ENCODE results near the gene HTT-AS.

Gene HTT-AS

GRCh38 chr4:3091464-3091863 lies 17.1 kb upstream of the HTT-AS start:
- Histone ChIP-seq H3K4me3 (ENCODE audit: low read length) (no peak overlapping the region), H3K36me3 (ENCODE audit: control insufficient read depth, insufficient read depth, low read length) (no peaks in the 10 kb centered on the region; the same call in 1 of the 2 replicates), H3K9me3 (ENCODE audit: control insufficient read depth, insufficient read depth, low read length) (no peaks in the 10 kb centered on the region), H3K4me1 (ENCODE audit: control insufficient read depth, insufficient read depth, low read length) (no peaks in the 10 kb centered on the region), H3K27me3 (ENCODE audit: control insufficient read depth, insufficient read depth, low read length) (no peaks in the 10 kb centered on the region), H3K27ac (ENCODE audit: low read length) (no peak overlapping the region)
- WGBS (ENCODE audit: insufficient coverage, insufficient read length), result no CpG with 5 or more reads among the region's 5 CpGs
- DNase-seq (ENCODE audit: low read depth, low spot score), result no peak

GRCh38 chr4:3087115-3087797 lies 12.9 kb upstream of the HTT-AS start:
- WGBS (ENCODE audit: insufficient coverage, insufficient read length), result no CpG with 5 or more reads among the region's 4 CpGs
- no peaks in the 10 kb centered on the region for H3K36me3 ChIP-seq (ENCODE audit: control insufficient read depth, insufficient read depth, low read length)
- DNase-seq (ENCODE audit: low read depth, low spot score), result no peak

GRCh38 chr4:3085948-3086670 lies 11.8 kb upstream of the HTT-AS start:
- no peaks in the 10 kb centered on the region for H3K36me3 ChIP-seq (ENCODE audit: control insufficient read depth, insufficient read depth, low read length)
- no CpG with 5 or more reads among the region's 10 CpGs for WGBS (ENCODE audit: insufficient coverage, insufficient read length)
- no peak for DNase-seq (ENCODE audit: low read depth, low spot score)
- H3K27ac ChIP-seq (ENCODE audit: low read length), result no peak overlapping the region
- no peaks in the 10 kb centered on the region for H3K4me1 ChIP-seq (ENCODE audit: control insufficient read depth, insufficient read depth, low read length)
- no peak overlapping the region for H3K4me3 ChIP-seq (ENCODE audit: low read length)
- no peaks in the 10 kb centered on the region for H3K27me3 ChIP-seq (ENCODE audit: control insufficient read depth, insufficient read depth, low read length)
- H3K9me3 ChIP-seq (ENCODE audit: control insufficient read depth, insufficient read depth, low read length), result no peaks in the 10 kb centered on the region

More at GRCh38 chr4:3087115-3087797, 12.9 kb upstream of the HTT-AS start:
- Histone ChIP-seq H3K4me3 (ENCODE audit: low read length) (no peak overlapping the region), H3K27ac (ENCODE audit: low read length) (no peak overlapping the region), H3K27me3 (ENCODE audit: control insufficient read depth, insufficient read depth, low read length) (no peaks in the 10 kb centered on the region), H3K4me1 (ENCODE audit: control insufficient read depth, insufficient read depth, low read length) (no peaks in the 10 kb centered on the region), H3K9me3 (ENCODE audit: control insufficient read depth, insufficient read depth, low read length) (no peaks in the 10 kb centered on the region)

GRCh38 chr4:3083732-3084131 lies 9.4 kb upstream of the HTT-AS start:
- Histone ChIP-seq H3K9me3 (ENCODE audit: control insufficient read depth, insufficient read depth, low read length) (no peaks in the 10 kb centered on the region), H3K36me3 (ENCODE audit: control insufficient read depth, insufficient read depth, low read length) (no peaks in the 10 kb centered on the region), H3K4me3 (ENCODE audit: low read length) (no peak overlapping the region), H3K27me3 (ENCODE audit: control insufficient read depth, insufficient read depth, low read length) (no peaks in the 10 kb centered on the region), H3K4me1 (ENCODE audit: control insufficient read depth, insufficient read depth, low read length) (no peaks in the 10 kb centered on the region), H3K27ac (ENCODE audit: low read length) (no peak overlapping the region)
- WGBS (ENCODE audit: insufficient coverage, insufficient read length), result no CpG with 5 or more reads among the region's 1 CpG
- DNase-seq (ENCODE audit: low read depth, low spot score), result no peak

GRCh38 chr4:3082925-3083515 lies 8.7 kb upstream of the HTT-AS start:
- Histone ChIP-seq H3K27me3 (ENCODE audit: control insufficient read depth, insufficient read depth, low read length) (no peaks in the 10 kb centered on the region), H3K9me3 (ENCODE audit: control insufficient read depth, insufficient read depth, low read length) (no peaks in the 10 kb centered on the region), H3K4me3 (ENCODE audit: low read length) (no peak overlapping the region), H3K27ac (ENCODE audit: low read length) (no peak overlapping the region), H3K36me3 (ENCODE audit: control insufficient read depth, insufficient read depth, low read length) (no peaks in the 10 kb centered on the region), H3K4me1 (ENCODE audit: control insufficient read depth, insufficient read depth, low read length) (no peaks in the 10 kb centered on the region)
- no peak for DNase-seq (ENCODE audit: low read depth, low spot score)
- WGBS (ENCODE audit: insufficient coverage, insufficient read length), result no CpG with 5 or more reads among the region's 6 CpGs

GRCh38 chr4:3079694-3080123 lies 5.4 kb upstream of the HTT-AS start:
- H3K27ac ChIP-seq (ENCODE audit: low read length), result no peak overlapping the region
- H3K4me3 ChIP-seq (ENCODE audit: low read length), result no peak overlapping the region
- no peaks in the 10 kb centered on the region for H3K9me3 ChIP-seq (ENCODE audit: control insufficient read depth, insufficient read depth, low read length)
- no peaks in the 10 kb centered on the region for H3K36me3 ChIP-seq (ENCODE audit: control insufficient read depth, insufficient read depth, low read length)
- no CpG with 5 or more reads among the region's 6 CpGs for WGBS (ENCODE audit: insufficient coverage, insufficient read length)
- H3K27me3 ChIP-seq (ENCODE audit: control insufficient read depth, insufficient read depth, low read length), result no peaks in the 10 kb centered on the region
- H3K4me1 ChIP-seq (ENCODE audit: control insufficient read depth, insufficient read depth, low read length), result no peaks in the 10 kb centered on the region
- DNase-seq (ENCODE audit: low read depth, low spot score), result no peak

- WGBS (ENCODE audit: insufficient coverage, insufficient read length), result no CpG with 5 or more reads among the region's 2 CpGs
- Histone ChIP-seq H3K4me1 (ENCODE audit: control insufficient read depth, insufficient read depth, low read length) (no peaks in the 10 kb centered on the region), H3K27me3 (ENCODE audit: control insufficient read depth, insufficient read depth, low read length) (no peaks in the 10 kb centered on the region), H3K36me3 (ENCODE audit: control insufficient read depth, insufficient read depth, low read length) (no peaks in the 10 kb centered on the region), H3K9me3 (ENCODE audit: control insufficient read depth, insufficient read depth, low read length) (no peaks in the 10 kb centered on the region), H3K4me3 (ENCODE audit: low read length) (no peak overlapping the region), H3K27ac (ENCODE audit: low read length) (no peak overlapping the region)
- no peak for DNase-seq (ENCODE audit: low read depth, low spot score)
Measured at GRCh38 chr4:3077796-3078195, 3.5 kb upstream of the HTT-AS start.

GRCh38 chr4:3075652-3075981 lies 1.3 kb upstream of the HTT-AS start:
- Histone ChIP-seq H3K4me3 (ENCODE audit: low read length) (peak overlapping the region; percentile 39; the same call in 1 of the 2 replicates), H3K4me1 (ENCODE audit: control insufficient read depth, insufficient read depth, low read length) (no peaks in the 10 kb centered on the region), H3K27ac (ENCODE audit: low read length) (no peak overlapping the region), H3K9me3 (ENCODE audit: control insufficient read depth, insufficient read depth, low read length) (no peaks in the 10 kb centered on the region), H3K27me3 (ENCODE audit: control insufficient read depth, insufficient read depth, low read length) (no peaks in the 10 kb centered on the region), H3K36me3 (ENCODE audit: control insufficient read depth, insufficient read depth, low read length) (no peaks in the 10 kb centered on the region)
- no peak for DNase-seq (ENCODE audit: low read depth, low spot score)
- WGBS (ENCODE audit: insufficient coverage, insufficient read length), result 100% methylated on average over 2 of the region's 8 CpGs

GRCh38 chr4:3074846-3075651 lies 711 bp upstream of the HTT-AS start:
- Histone ChIP-seq H3K4me1 (ENCODE audit: control insufficient read depth, insufficient read depth, low read length) (no peaks in the 10 kb centered on the region), H3K27me3 (ENCODE audit: control insufficient read depth, insufficient read depth, low read length) (no peaks in the 10 kb centered on the region), H3K36me3 (ENCODE audit: control insufficient read depth, insufficient read depth, low read length) (no peaks in the 10 kb centered on the region), H3K27ac (ENCODE audit: low read length) (no peak overlapping the region), H3K4me3 (ENCODE audit: low read length) (peak overlapping the region; percentile 86), H3K9me3 (ENCODE audit: control insufficient read depth, insufficient read depth, low read length) (no peaks in the 10 kb centered on the region)
- DNase-seq (ENCODE audit: low read depth, low spot score), result no peak
- WGBS (ENCODE audit: insufficient coverage, insufficient read length), result no CpG with 5 or more reads among the region's 60 CpGs

Data from iPS DF 6.9 (cell line).